NCI-H446 (cell line): ENCODE data around the gene CCL3.
"Not testable (repeated sequence)": the region's sequence is repeated elsewhere in the genome, so short reads cannot be mapped to it uniquely, and the experiment has no call there.

Experiments
- DNase-seq, 2 experiments: peaks; one replicate each; lab custom pipeline; 2025; lab: John Stamatoyannopoulos, UW

CCL3 gene

DNA sequence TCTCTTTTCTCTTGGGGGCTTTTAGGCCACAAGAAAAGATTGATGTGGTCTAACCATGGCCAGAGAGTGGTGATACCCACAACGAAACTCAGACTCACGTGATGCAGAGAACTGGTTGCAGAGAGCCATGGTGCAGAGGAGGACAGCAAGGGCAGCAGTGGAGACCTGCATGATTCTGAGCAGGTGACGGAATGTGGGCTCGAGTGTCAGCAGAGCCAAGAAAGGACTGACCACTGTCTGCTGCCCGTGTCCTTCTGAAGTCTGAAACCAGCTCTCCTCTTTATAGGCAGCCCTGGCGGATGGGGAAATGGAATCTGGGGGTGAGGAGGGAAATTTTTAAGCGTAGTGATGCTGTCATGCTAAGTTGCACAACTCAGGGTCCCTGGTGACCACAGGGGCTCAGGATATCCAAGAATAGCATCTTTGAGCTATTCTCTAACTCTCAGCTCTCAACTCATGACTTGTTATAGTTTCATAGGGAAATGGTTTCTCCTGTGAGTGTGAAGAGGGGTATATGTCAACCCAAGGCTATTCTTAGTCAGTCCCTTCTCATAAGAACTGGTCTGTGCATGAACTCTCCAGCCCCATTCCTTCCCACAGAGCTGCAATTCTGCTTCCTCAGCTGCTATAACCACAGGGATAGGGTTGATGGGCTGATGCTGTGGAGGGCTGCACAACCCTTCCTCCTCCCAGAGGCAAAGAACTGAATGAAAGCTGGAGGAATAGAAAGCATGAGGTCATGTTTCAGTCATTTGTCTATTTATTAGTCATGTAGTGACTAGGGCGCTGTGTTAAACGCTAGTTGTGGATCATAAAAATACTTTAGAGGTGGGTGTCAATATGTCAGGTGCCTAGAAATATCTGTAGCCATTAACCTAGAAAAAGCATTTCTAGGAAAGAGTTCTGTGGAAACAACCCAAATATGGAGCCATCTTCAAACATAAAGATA is at the start of gene CCL3:
Gene CCL3, minus strand, starts transcription at position 256 of the 949 bp plus-strand sequence. Its CDS starts 85 bp downstream, at position 171.
- DNase-seq = no peak

- DNase-seq = no peak
Measured at GRCh38 chr17:36136439-36136838, 46.5 kb upstream of the CCL3 start.

DNA sequence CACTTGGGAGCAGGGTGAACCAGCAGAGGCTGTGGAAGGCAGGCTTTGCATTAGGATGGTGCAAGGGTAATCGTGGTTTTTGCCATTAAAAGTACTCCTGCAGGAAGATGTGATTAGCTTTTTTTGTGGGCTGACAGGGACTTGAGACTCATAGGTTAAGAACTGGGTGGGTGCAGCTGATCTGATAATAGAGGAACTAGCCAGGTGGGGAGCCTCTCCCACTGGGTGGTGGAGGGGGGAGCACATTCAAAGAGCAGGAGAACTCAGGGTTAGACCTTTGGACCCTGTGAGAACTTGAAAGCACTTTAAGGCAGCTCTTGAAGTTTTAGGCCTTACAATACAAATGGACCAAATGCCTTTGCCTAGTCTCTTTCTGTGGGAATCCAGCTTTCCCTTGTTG is 46.1 kb upstream of the CCL3 start:
- DNase-seq = no peak

DNA sequence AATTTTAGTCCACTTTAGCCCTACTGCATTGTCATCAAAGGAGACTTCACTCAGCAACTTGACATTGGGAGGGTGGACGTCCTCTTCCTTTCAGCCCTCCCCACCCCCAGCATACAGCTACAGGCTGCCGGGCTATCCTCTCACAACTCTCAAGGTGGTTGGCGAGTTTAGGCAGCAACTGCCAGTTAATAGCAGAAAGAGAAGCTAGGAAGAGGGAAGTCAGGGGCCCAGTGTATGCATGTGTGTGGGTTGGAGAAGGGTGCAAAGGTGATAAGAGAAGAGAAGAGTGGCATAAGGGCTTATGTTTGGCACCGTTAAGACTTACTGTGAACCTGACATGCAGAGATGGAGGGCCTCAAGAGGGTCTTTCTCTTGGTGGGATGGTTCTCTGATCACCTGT is 45.5 kb upstream of the CCL3 start:
- DNase-seq = no peak

DNA sequence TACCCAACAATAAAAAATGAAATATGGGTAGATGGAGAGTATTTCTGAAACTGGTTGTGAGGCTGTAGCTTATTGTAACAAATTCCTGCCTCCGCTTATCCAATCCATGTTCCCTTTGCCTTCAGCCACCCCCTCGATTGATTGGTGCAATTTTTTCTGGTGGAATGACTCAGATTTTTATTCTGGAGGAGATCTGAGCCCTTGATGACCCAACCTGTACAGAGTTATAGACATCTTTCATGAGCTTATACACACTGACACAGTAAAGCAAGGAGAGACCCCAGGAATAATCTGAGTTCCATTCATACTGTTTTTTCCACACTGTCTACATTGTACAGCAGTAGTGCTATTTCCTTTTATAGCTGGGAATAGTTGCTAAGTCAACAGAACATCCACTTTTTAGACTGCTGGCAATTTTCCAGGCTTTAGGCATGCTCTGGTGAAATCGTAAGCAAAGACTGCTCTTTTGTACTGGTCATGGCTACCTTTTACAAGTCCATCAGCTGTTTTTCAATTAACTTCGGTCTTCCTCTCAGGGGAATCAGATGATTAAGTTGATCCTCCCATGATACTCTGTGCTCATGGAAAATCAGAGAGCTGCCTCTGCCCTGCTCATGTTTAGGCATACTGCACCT is 43.8 kb upstream of the CCL3 start:
- DNase-seq = peak in 1 of 2 experiments; percentile 3

GRCh38 chr17:36132421-36132831 is 42.5 kb upstream of the CCL3 start:
- DNase-seq = no peak

- DNase-seq = no peak
Measured at GRCh38 chr17:36131931-36132330, 42.0 kb upstream of the CCL3 start.

DNA sequence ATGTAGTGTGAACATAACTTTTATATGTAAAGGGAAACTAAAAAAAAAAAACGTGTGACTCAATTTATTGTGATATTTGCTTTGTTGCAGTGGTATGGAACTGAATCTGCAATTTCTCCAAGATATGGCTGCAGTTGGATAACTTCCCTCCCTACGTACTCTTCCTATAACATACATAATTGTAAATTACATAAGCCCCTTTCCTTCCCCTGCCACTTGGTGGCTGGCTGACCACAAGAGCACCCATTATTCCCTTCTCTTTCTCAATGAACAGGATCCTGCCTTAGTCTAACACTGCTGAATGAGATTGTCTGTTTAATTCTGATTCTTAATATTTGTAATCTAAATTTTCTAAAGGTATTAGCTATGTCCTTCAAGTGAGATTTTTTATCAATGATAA is 41.5 kb upstream of the CCL3 start:
- DNase-seq = no peak

DNA sequence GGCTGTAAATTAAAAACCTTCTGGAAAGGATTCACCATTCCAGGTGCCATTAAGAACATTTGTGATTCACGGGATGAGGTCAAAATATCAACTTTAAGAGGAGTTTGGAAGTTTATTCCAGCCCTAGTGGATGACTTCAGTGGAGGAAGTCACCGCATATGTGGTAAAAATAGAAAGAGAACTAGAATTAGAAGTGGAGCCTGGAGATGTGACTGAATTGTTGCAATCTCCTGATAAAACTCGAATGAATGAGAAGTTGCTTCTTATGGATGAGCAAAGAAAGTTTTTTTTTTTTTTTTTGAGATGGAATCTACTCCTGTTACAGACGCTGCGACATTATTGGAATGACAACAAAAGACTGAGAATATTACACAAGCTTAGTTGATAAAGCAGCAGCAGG is 40.4 kb upstream of the CCL3 start:
- DNase-seq = no peak

DNA sequence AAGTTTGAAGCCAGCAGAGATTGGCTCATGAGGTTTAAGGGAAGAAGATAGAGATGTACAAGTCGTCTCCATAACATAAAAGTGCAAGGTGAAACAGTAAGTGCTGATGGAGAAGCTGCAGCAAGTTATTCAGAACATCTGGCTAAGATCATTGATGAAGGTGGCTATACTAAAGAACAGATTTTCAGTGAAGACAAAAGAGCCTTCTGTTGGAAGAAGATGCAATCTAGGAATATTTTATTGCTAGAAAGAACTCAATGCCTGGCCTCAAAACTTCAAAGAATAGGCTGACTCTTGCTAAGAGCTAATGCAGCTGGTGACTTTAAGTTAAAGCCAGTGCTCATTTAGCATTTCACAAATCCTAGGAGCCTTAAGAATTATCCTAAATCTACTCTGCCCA is 39.7 kb upstream of the CCL3 start:
- no peak for DNase-seq

DNA sequence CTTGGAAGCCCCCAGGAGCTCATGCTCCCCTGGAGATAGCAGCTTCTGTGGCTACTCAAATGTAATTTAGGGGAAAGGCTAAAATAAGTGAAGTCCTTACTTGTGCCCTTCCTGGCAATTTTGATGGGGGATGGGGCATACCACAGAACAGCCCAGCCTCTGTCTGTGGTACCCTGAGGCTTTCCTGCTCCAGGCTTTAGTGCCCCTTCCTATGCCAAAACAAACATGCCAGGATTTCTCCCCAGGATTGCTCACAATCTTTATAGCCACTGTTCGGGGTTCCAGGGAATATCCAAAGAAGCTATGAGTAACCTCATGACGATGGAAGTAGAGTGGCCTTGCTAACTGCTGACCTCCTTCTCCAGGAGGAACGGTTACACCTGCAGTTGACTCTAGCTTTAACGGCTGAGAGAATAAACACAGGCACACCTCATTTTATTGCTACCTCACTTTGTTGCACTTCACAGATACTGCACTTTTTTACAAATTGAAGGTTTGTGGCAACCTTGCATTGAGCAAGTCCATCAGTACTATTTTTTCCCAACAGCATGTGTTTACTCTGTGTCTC is 38.6 kb upstream of the CCL3 start:
- no peak for DNase-seq

- no peak for DNase-seq
Measured at GRCh38 chr17:36127911-36128310, 38.0 kb upstream of the CCL3 start.

GRCh38 chr17:36127199-36127893 is 37.4 kb upstream of the CCL3 start:
- no peak for DNase-seq

DNA sequence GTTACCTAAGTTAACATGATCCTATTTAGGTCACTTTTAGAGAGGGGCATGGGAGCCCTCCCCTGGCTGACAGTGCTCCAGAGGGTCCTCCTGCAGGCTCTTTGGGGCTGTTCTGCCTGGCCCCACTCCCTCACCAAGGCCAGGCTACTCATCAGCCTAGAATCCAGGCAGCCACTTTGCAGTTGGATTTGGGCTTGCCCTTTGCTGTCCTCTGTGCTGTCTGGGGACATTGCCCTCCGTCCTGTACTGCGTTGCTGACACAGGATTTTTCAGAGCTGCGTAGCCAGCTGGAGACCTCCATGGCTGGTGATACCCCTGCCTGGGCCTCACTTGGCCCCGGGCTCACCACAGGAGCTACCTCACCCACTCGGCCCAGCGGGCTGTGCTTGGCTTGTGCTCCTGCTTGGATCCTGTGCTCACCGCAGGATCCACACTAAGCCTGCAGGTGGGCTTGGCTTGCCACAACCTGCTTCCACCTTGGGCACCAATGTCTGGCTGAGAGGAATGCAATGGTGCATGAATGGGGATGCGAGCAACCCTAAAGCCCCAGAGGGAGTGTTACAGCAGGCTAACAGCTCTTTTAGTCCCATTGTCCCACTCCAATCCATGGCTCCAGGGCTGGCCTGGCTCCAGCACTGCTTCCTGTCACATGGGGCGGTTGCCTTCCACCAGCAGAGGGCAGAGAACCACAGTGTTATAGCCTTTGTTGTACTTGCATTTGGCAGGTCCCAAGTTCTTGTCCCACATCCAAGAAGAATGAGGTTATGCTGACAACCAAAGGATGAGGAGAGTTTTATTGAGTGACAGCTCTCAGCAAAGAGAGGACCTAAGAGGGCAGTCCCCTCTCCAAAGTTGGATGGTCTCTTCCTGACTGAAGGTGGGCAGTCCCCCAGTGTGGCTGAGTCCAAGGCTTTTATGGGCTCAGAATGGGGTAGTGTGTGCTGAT is 35.2 kb upstream of the CCL3 start:
- no peak for DNase-seq

- no peak for DNase-seq
Measured at GRCh38 chr17:36123431-36123830, 33.5 kb upstream of the CCL3 start.

DNA sequence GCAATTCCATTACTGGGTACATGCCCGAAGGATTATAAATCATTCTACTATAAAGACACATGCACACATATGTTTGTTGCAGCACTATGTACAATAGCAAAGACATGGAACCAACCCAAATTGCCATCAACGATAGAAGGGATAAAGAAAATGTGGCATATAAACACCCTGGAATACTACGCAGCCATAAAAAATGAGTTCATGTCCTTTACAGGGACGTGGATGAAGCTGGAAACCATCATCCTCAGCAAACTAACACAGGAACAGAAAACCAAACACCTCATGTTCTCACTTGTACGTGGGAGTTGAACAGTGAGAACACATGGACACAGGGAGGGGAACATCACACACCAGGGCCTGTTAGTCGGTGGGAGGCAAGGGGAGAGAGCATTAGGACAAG is 31.2 kb upstream of the CCL3 start:
- DNase-seq = not testable (repeated sequence)

DNA sequence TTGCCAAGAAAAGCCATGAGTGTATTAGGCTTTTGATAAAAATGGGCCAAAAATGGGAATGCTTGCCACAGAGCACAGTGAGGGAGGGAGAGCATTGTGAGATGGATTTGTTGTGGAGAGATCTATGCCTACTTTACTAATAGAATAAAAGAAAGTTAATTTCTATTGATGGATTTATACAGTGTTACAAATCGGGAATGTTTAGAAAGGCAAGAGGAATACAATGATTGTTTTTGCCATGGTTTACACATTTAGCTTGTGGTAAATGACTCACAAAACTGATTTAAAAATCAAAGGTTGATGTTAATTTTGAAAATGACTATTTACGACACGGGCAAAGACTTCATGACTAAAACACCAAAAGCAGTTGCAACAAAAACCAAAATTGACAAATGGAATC is 30.3 kb upstream of the CCL3 start:
- no peak for DNase-seq

GRCh38 chr17:36118477-36119353 is 28.8 kb upstream of the CCL3 start:
- no peak for DNase-seq

DNA sequence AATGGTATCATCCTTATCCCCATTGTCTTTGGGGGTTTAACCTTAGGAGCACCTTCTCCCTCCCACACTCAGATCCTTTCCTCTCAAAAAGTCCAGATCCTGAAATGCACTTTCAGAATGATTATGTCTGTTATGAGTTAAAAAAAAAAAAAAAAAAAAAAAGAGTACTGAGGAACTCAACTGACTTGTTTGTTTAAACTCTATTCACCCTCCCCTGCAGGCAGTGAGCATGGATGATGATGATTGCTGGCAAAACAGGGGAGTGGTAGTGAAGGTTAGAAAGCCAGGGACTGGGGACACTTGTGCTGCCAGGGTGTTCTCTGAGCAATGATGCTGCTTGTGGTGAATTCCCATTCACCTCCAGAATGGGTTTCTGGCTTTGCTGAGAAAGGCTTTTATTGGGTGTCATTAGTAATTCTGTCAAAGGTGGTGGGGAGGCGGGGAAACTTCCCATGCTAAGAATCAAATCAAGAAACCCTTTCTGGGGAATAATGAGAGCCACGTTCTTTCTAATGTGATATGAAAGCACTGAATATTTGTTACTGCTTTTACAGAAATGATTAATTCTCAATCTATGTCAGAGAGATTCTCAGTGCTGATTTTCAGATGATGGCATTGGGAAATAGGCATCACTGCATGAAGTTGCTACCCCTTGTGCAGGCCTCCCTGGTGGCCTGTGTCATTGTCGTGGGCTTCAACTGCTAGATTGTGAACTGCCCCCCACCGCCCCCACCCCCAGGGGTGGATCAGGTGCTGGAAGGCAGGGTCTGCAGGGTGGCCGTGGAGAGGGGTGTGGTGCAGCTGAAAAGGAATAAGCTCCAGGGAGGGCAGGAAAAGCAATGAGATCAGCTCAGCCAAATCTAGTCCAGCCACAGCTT is 27.8 kb upstream of the CCL3 start:
- no peak for DNase-seq
